Fibroblast of skin of right quadriceps (primary cell): Measurements from ENCODE around the gene CACFD1.
A peak's percentile ranks its signal among the peaks of the same experiment; 100 is the strongest.

Experiments
- DNase-seq: peaks from one replicate; pipeline ENCODE4 v3.0.0-alpha.2; 2013

The CACFD1 gene

GRCh38 chr9:133467101-133467500 is 7.3 kb downstream of the CACFD1 start:
- no peak for DNase-seq

- no peak for DNase-seq
Measured at GRCh38 chr9:133468374-133468773, 8.6 kb downstream of the CACFD1 start.

- no peak for DNase-seq
Measured at GRCh38 chr9:133468777-133469421, 9.1 kb downstream of the CACFD1 start.

GRCh38 chr9:133470427-133470924 is 10.7 kb downstream of the CACFD1 start:
- no peak for DNase-seq

GRCh38 chr9:133470988-133471387 is 11.2 kb downstream of the CACFD1 start:
- no peak for DNase-seq

GRCh38 chr9:133471551-133472276 is 11.9 kb downstream of the CACFD1 start:
- no peak for DNase-seq

GRCh38 chr9:133472277-133472645 is 12.5 kb downstream of the CACFD1 start:
- no peak for DNase-seq

GRCh38 chr9:133472753-133473378 is 13.1 kb downstream of the CACFD1 start:
- no peak for DNase-seq

GRCh38 chr9:133473743-133474142 is 14.0 kb downstream of the CACFD1 start:
- DNase-seq: no peak

GRCh38 chr9:133474215-133474614 is 14.4 kb downstream of the CACFD1 start:
- no peak for DNase-seq

- no peak for DNase-seq
Measured at GRCh38 chr9:133474853-133475252, 15.1 kb downstream of the CACFD1 start.

- no peak for DNase-seq
Measured at GRCh38 chr9:133475292-133476012, 15.7 kb downstream of the CACFD1 start.

GRCh38 chr9:133476036-133476931 is 16.5 kb downstream of the CACFD1 start:
- no peak for DNase-seq

GRCh38 chr9:133476941-133477340 is 17.2 kb downstream of the CACFD1 start:
- no peak for DNase-seq

GRCh38 chr9:133477461-133477860 is 17.7 kb downstream of the CACFD1 start:
- no peak for DNase-seq

- no peak for DNase-seq
Measured at GRCh38 chr9:133477992-133478850, 18.4 kb downstream of the CACFD1 start.

- DNase-seq: peak; percentile 70
Measured at GRCh38 chr9:133478851-133479711, 19.3 kb downstream of the CACFD1 start, which contains the start of gene SLC2A6. Gene SLC2A6, minus strand, starts transcription at chr9:133479099. Its CDS starts 40 bp downstream, at chr9:133479059.

GRCh38 chr9:133483611-133484010 is 23.8 kb downstream of the CACFD1 start:
- no peak for DNase-seq

- no peak for DNase-seq
Measured at GRCh38 chr9:133484671-133485437, 25.1 kb downstream of the CACFD1 start.
